Midbrain (tissue), 1 donor: ENCODE data around the gene RRH.
"Not testable (repeated sequence)": the region's sequence is repeated elsewhere in the genome, so short reads cannot be mapped to it uniquely, and the experiment has no call there.

Experiments used
- DNase-seq: peaks from one replicate; lab custom pipeline; 2025; lab: John Stamatoyannopoulos, UW

The RRH gene, protein sequence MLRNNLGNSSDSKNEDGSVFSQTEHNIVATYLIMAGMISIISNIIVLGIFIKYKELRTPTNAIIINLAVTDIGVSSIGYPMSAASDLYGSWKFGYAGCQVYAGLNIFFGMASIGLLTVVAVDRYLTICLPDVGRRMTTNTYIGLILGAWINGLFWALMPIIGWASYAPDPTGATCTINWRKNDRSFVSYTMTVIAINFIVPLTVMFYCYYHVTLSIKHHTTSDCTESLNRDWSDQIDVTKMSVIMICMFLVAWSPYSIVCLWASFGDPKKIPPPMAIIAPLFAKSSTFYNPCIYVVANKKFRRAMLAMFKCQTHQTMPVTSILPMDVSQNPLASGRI

DNA sequence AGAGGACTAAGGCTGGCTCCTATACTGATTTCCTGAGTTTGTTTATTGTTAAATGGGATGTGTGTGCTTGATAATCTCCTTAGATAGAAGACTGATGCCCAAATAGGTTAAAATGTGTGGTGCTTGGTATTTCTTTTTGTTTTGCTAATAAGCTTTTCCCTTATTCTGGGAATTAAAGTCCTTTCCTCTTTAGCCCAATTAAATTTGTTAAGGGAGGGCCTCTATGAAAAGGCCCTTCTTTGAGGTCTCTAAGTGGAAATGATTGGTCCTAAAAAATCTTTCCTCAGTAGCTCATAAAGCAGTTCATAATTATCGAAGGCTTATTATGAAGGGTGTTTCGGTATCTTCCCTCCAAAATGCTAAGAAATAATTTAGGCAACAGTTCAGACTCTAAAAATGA is at the start of gene RRH:
Gene RRH (plus strand): TSS at position 301 of the 400 bp plus-strand sequence. CDS start 56 bp downstream, at position 357.
- DNase-seq = no peak

GRCh38 chr4:109782092-109782491 is 45.7 kb upstream of the RRH start:
- not testable (repeated sequence) for DNase-seq

GRCh38 chr4:109786846-109787245 is 40.9 kb upstream of the RRH start:
- DNase-seq = no peak

- DNase-seq = no peak
Measured at GRCh38 chr4:109787807-109788206, 40.0 kb upstream of the RRH start.

DNA sequence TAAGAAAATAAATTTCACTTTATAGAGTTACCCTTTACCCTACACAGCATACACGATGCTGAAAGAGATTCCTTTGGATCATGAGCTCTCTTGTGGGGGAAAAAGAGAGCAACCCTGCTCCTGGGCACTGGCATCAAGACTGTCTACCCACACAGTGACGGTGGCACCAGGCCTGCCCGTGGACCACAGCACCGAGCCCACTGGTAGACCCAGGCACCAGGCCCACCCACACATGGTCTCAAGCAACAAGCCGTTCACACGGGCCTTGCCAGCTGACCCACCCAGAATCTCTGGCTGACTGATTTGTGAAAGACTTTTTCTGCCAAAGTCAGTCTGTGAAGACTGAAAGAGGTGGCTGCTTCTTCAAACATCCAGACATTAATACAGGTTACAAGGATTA is 32.7 kb upstream of the RRH start:
- DNase-seq = no peak

- no peak for DNase-seq
Measured at GRCh38 chr4:109798866-109799265, 28.9 kb upstream of the RRH start.

DNA sequence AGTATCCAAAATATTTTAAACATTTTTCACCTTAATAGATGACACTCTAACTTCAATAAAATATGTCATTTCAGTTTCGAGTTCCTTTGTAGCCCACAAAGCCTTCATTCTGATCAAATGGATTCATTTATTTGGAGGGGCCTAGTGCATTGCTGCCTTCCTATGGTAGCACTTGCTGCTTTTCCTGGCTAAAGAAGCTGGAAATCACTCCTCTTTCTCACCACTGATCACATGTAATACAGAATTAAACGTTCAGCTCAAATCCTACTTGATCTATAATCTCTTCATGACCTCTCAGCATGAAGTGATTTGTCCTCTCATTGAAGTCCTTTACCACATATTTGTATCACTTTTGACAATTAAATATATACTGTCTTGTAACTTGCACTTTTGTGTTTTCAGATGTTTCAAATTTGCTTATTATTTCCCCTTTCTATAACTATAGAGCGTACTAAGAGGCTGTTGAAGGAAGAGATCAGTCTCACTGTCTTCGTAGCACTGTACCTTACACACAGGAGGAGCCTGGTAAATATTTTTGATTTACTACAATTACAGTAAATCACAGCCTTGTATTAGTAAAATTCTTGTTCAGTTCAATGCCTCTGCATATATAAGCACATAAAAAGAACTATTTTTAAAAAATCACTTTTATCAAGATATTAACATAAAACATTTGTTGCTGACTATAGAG is 26.5 kb upstream of the RRH start:
- DNase-seq = no peak

GRCh38 chr4:109801895-109802319 is 25.9 kb upstream of the RRH start, which contains the start of gene CFI:
CFI (minus strand) TSS chr4:109801999; CDS start chr4:109801971, 28 bp downstream.
- no peak for DNase-seq

DNA sequence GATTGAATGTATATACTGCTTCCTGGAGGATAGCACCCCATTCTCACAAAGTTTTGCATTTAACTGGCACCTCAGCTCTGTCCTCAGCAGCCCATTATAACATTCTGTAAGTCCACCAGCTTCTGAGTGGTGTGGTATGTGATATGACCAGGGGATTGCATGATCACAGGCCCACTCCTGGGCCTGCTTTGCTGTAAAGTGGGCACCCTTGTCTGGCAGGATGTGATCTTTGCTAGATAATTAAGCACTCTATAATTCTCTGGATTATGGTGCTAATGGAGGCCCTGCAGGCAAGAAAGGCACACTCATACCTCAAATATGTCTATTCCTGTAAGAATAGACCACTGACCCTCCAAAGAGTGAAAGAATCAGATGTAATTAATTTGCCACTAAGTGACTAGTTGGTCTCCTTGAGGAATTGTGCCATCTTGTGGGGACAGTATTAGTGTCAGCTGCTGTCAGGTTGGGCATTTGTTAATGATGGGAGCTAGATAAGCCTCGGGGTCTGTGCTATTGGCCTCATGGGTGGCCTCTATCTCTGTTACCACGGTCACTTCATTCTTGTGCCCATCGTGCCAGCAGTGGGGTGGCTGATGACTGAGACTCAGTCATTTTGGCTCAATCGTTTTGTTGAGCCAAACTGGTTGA is 23.7 kb upstream of the RRH start:
- DNase-seq = no peak

DNA sequence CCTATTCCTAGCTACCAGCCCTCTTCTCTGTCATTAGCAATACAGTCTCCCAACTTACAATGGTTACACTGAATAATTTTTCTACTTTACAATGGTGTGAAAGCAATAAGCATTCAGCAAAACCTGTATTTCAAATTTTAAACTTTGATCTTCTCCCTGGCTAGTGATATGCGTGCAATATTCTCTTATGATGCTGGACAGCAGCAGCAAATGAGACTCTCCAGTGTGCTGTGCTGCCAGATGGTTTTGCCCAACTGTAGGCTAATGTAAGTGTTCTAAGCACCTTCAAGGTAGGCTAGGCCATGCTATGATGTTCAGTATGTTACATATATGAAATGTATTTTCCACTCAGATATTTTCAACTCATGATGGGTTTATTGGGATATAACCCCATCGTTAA is 18.1 kb upstream of the RRH start:
- DNase-seq = no peak

DNA sequence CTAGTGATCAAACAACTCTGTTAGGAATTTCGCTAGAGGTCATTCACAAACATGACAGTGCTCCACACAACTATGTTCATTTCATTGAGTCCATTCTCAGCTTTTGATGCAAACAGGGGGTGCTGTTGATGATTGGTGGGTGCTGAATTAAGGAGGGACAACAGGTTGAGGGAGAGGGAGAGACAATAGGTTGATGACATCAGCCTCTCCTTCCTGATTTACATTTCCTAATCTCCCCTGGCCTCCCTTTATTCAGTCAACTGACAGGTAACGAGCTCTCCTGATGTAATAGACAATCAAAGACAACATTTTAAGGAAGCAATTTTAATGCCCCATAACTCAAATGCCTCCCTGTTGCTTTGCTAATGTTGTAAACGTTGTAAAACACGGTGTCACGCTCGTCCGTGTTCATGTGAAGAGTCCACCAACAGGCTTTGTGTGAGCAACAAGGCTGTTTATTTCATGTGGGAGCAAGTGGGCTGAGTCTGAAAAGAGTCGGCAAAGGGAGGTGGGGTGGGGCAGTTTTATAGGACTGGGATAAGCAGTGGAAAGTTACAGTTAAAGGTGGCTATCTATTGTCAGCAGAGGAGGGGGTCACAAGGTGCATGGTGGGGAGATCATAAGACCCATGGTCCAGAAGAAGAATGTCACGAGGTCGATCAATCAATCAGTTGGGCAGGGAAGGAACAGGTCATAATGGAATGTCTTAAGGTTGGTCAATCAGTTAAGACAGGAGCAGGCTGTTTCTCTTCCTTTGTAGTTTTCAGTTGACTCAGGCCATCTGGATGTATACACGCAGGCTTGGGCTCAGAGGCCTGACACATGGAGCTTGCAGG is 17.0 kb upstream of the RRH start:
- no peak for DNase-seq

GRCh38 chr4:109811707-109812106 is 16.1 kb upstream of the RRH start:
- DNase-seq = no peak

DNA sequence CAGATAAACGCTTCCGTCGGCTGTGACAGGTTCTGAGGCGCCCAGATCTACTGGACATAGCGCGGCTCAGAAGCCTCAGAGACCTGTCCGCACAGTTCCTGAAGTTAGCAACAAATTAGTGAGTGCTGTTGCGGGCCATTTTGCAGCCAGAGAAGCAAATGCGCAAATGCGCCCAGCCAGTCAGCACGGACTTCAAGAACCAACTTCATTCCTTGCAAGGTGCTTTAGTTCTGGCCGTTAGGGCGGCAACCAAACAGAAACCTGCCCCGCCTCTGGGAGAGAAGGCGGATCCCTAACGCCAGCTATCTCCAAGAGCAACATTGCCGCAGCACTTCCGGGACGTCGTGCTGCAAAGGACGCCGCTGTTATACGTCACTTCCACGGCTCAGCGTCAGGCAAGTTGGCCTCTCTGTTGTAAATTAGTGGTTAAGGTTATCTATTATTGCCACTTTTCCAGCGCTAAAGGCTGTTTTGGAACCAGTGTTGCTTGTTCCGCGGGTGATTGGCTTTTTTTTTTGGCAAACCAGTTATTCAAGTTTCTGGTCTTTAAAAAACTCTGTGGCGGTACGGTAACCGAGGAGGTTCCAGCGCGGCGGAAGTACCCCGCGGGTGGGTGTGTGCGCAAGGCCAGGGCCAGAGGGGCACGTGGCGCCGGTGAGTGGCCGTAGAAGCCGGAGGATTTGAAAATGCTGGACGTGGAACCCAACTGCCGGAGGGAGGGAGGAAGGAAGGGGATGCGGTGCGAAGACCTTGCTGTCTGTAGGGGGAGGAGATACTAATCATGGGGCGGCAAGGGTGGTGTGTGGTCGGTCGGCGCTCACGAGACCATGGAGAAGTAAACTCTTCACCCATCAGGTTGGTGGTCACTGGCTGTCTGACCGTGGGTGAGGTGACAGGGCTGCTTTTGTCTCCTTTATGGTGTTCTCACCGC is 12.4 kb upstream of the RRH start, which contains the start of gene GAR1:
Gene GAR1 (plus strand): TSS at position 612 of the 931 bp plus-strand sequence. CDS start 403 bp downstream, outside the sequence.
- peak; percentile 92 for DNase-seq

DNA sequence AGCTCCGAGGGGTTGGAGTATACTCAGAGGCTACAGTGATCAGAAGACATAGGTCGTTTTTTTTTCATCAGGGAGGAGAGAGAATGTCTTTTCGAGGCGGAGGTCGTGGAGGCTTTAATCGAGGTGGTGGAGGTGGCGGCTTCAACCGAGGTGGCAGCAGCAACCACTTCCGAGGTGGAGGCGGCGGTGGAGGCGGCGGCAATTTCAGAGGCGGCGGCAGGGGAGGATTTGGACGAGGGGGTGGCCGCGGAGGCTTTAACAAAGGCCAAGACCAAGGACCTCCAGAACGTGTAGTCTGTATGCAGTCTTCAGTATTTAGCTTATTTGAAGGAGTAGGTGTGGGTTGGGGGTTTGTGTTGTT is 11.7 kb upstream of the RRH start:
- no peak for DNase-seq

DNA sequence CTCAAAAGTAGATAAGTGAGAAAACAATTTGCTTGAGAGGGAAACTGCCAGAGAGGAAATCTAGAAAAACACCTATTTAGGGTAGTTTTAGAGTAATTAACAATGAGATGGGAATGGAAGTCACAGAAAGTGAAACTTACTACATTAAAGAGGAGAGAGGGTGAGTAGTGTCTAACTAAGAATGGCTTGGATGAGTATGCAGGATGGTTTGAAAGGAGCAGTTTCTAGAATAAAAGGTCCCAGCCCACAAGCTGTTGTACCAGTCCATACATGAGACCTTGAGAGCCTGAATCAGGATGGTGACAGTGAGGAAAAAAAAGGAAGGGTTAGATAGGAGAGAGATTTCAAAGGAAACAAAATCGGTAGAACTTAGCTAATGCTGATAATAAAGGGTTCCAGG is 10.9 kb upstream of the RRH start:
- DNase-seq = no peak

DNA sequence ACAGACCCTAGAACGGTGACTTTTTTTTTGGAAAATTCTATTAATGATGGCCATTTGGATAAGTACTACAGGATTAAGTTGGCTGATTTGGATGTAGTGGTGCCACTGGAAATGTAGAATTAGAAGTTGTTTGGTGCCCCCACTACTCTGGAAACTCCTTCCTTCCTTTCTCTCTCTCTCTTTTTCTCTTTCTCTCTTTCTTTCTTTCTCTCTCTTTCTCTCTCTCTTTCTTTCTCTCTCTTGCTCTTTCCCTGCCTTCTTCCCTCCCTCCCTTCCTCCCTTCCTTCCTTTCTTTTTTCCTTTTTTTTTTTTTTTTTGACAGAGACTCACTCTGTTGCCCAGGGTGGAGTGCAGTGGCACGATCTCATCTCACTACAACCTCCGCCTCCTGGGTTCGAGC is 9.5 kb upstream of the RRH start:
- no peak for DNase-seq

DNA sequence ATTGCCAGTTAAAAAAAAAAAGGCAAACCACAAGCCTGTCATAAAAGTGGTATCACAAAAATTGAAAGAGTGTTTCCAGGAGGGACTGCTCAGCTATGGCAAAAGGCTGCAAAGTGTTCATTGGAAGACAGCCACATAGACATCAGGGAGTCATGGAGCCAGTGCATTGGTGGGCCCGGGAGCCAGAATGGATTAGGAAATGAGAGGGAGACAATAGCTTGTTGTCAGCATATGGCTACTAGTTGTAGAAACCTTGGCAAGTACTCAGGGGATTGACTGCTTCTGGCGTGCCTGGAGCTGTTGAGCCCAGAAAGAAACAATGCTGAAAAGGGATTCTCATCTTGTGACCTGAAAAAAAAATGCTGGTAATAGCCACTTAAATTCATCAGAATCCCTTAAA is 7.2 kb upstream of the RRH start:
- peak; percentile 26 for DNase-seq

DNA sequence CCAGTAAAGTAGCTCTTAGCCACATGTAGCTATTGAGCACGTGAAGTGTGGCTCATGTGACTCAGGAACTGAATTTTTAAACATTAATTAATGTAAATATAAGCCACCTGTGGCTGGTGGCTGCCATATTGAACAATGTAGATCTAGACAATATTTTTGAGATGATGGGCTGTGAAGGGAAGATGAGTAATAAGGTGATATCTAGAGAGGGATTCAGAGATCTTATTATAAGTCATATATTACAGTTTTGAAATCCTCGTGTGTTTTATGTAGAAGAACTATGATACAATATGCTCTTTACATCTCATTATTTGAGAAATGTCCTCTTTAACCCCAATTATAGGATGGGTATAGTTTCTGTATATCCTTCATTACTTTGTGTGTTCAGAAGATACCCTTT is 6.6 kb upstream of the RRH start:
- no peak for DNase-seq

DNA sequence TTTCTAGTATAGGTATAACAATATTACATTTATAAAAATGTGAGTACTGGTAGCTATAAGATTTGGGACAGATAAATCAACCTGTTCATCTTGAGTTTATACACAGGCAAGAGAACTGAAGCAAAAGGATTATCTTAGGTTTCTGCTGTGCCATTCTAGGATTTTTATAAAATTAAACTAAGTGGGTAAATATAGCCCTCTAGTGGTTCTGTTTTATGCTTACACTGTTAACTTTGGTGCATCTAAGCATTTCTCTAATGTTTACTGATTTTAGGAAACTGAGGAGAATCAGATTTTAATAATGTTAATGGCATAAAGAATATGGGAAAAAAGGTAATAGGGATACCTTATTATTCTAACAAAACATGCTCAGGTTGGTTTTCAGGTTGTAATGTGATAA is 1.1 kb upstream of the RRH start:
- peak; percentile 17 for DNase-seq

DNA sequence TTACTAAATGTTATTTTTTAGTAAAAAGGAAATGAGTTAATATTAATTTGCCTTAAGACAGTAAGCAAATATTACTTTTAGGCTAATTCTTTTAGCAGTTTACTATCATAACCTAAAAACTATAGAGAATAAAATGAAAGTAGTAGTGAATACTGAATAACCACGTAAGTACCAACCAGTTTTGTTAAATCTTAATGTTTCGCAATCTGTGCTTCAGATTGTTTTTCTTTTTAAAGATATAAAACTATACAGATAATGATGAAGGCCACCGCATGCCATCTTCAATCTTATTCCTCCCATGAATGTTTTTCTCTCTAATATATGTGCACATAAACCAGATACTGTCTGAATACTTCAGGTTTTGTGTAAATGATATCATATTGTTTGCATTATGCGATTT is 6.0 kb downstream of the RRH start:
- no peak for DNase-seq

GRCh38 chr4:109836985-109837384 is 9.2 kb downstream of the RRH start:
- DNase-seq = no peak
